ENCODE results near the gene FAM133A.

FAM133A gene

DNA sequence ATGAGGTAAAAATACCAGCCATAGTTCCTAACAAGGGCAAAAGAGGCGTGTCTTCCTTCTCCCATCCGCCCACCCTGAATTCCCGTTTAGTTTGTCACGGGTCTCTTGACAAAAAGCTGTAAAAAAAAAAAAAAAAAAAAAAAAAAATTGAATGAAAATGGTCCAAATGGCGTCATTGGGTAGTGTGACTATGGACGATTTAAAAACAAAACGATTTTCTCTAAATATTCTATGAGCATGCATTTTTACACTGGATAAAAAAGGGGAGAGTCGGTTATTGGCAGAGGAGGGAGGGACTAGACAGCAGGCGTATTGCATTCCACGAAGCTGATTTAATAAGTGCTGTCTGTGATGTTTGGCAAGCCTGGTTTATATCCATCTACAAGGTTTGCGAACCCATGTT, at the start of gene FAM133A:
TSS of gene FAM133A (plus strand) at position 338 of the 403 bp plus-strand sequence. CDS start 35,214 bp downstream, outside the sequence.
- DNase-seq (ENCODE audit: low spot score) = no peak
- no peak for TF ChIP-seq CTCF (IDR thresholded peaks at IDR 0.05; ENCODE audit: extremely low read depth, missing control alignments)

DNA sequence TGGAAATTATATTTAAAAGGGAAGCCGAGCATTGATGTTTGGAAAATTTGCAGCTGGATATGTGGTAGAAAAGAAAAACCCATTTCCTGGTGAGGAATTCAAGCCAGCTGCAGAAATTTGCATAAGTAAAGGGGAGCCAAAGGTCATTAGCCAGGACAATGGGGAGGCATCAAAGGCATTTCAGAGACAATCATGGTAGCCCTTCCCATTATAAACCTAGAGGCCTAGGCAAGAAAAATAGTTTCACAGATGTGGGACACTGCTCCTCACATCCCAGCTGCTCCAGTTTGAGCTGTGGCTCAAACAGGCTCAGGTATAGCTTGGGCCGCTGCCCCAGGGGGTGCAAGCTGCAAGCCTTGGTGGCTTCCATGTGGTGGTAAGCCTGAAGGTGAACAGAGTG, 36.4 kb upstream of the FAM133A start:
- no peak for TF ChIP-seq CTCF (IDR thresholded peaks at IDR 0.05; ENCODE audit: extremely low read depth, missing control alignments)
- DNase-seq (ENCODE audit: low spot score) = no peak

DNA sequence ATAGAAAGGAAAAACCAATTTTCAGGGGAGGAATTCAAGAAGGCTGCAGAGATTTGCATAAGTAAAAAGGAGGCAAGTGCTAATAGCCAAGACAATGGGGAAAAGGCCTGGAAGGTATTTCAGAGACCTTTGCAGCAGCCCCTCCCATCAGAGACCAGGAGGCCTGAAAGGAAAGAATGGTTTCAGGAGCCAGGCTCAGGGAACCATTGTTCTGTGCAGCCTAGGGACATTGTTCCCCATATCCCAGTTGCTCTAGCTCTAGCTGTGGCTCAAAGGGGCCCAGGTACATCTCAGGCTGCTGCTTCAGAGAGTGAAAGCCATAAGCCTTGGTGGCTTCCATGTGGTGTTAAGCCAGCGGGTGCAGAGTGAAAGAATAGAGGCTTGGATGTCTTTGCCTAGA, 24.6 kb upstream of the FAM133A start:
- DNase-seq (ENCODE audit: low spot score) = no peak
- no peak for TF ChIP-seq CTCF (IDR thresholded peaks at IDR 0.05; ENCODE audit: extremely low read depth, missing control alignments)

- no peak for DNase-seq (ENCODE audit: low spot score)
- TF ChIP-seq CTCF (IDR thresholded peaks at IDR 0.05; ENCODE audit: extremely low read depth, missing control alignments) = no peak
Measured at GRCh38 chrX:93660575-93660974, 13.4 kb upstream of the FAM133A start.

- no peak for TF ChIP-seq CTCF (IDR thresholded peaks at IDR 0.05; ENCODE audit: extremely low read depth, missing control alignments)
- peak; percentile 9 for DNase-seq (ENCODE audit: low spot score)
Measured at GRCh38 chrX:93673056-93673868, 744 bp upstream of the FAM133A start, which contains the start of gene NAP1L3. Gene NAP1L3 (minus strand): TSS chrX:93673578. CDS start chrX:93673304, 274 bp downstream.

- no peak for TF ChIP-seq CTCF (IDR thresholded peaks at IDR 0.05; ENCODE audit: extremely low read depth, missing control alignments)
- DNase-seq (ENCODE audit: low spot score) = no peak
Measured at GRCh38 chrX:93695981-93696380, 22.0 kb downstream of the FAM133A start.

GRCh38 chrX:93703701-93704100, 29.7 kb downstream of the FAM133A start:
- no peak for TF ChIP-seq CTCF (IDR thresholded peaks at IDR 0.05; ENCODE audit: extremely low read depth, missing control alignments)
- no peak for DNase-seq (ENCODE audit: low spot score)

Measured in GM20000 (cell line).